Testis (tissue), 2 donors: ENCODE results near the gene CBX2.

ENCODE experiments used
- CTCF ChIP-seq, 3 experiments: fragments of 450-650 bp in 2 of 3; fragments of 200-600 bp in 1 of 3; sonication (generic) in 1 of 3; IDR thresholded peaks; one replicate each; pipeline ENCODE4 v1.5.1; 2016 to 2019; ENCODE audit warnings: antibody characterized with exemption in 3 of 3, mild to moderate bottlenecking in 2 of 3, moderate library complexity in 1 of 3
- POLR2A ChIP-seq: fragments of 450-650 bp; IDR thresholded peaks from one replicate; pipeline ENCODE4 v1.6.1; 2017; ENCODE audit warnings: antibody characterized with exemption, mild to moderate bottlenecking, moderate library complexity

- TF ChIP-seq CTCF (IDR thresholded peaks at IDR 0.05) (no peak), POLR2A (no peak)
Observed at GRCh38 chr17:79777120-79777893, 641 bp upstream of the CBX2 start.
